NCI-H2227 treated with DMSO at 0.1 percent for 48 hours (cell line): ENCODE results near the gene ZNF787.

Experiments
- DNase-seq: peaks from one replicate; lab custom pipeline; 2025; lab: John Stamatoyannopoulos, UW

Gene ZNF787

GRCh38 chr19:56142897-56143434 is 21.9 kb upstream of the ZNF787 start:
- no peak for DNase-seq

GRCh38 chr19:56142087-56142787 is 21.1 kb upstream of the ZNF787 start:
- DNase-seq, result no peak

- DNase-seq, result no peak
Measured at GRCh38 chr19:56141417-56141993, 20.4 kb upstream of the ZNF787 start.

- DNase-seq, result peak; percentile 100
Measured at GRCh38 chr19:56140583-56141416, 19.7 kb upstream of the ZNF787 start, which contains the start of gene ZNF444. Gene ZNF444, plus strand, starts transcription at chr19:56141287. Its CDS starts 5,625 bp downstream, at chr19:56146912.

GRCh38 chr19:56139847-56140582 is 18.9 kb upstream of the ZNF787 start:
- peak; percentile 84 for DNase-seq

GRCh38 chr19:56138069-56138468 is 17.0 kb upstream of the ZNF787 start:
- no peak for DNase-seq

GRCh38 chr19:56137405-56137804 is 16.3 kb upstream of the ZNF787 start:
- DNase-seq, result no peak

GRCh38 chr19:56136362-56136761 is 15.3 kb upstream of the ZNF787 start:
- DNase-seq, result no peak

GRCh38 chr19:56134654-56134921 is 13.5 kb upstream of the ZNF787 start:
- no peak for DNase-seq

GRCh38 chr19:56133858-56134653 is 13.0 kb upstream of the ZNF787 start:
- no peak for DNase-seq

GRCh38 chr19:56132316-56132822 is 11.3 kb upstream of the ZNF787 start:
- no peak for DNase-seq

- DNase-seq, result no peak
Measured at GRCh38 chr19:56131651-56132050, 10.6 kb upstream of the ZNF787 start.

GRCh38 chr19:56130006-56130405 is 8.9 kb upstream of the ZNF787 start:
- DNase-seq, result no peak

- DNase-seq, result no peak
Measured at GRCh38 chr19:56126983-56127780, 6.1 kb upstream of the ZNF787 start.

- peak; percentile 30 for DNase-seq
Measured at GRCh38 chr19:56125806-56126590, 4.9 kb upstream of the ZNF787 start.

GRCh38 chr19:56124578-56124977 is 3.5 kb upstream of the ZNF787 start:
- no peak for DNase-seq

- DNase-seq, result no peak
Measured at GRCh38 chr19:56123266-56123891, 2.3 kb upstream of the ZNF787 start.

GRCh38 chr19:56120371-56121179 is 520 bp downstream of the ZNF787 start:
- DNase-seq, result peak; percentile 94
